Measurements from ENCODE around the gene CDKN2C. TPM values are rescaled to one million over a fixed set of nuclear protein-coding genes. Genes with fewer than 3 reads are reported as not detected.

Gene CDKN2C
- total and polyA plus RNA-seq, 10 of the 15 experiments (the other 5 are each of a cell fraction or from before 2014, with no cell fraction given): 3.3 to 11.7 (median 6.0) TPM

GRCh38 chr1:50978852-50979781 is 9.1 kb downstream of the CDKN2C start:
- H3K4me1 ChIP-seq (ENCODE audit: control insufficient read depth, insufficient read depth, low read length): no peaks in the 10 kb centered on the region
- H3K4me2 ChIP-seq (ENCODE audit: control insufficient read depth, insufficient read depth): peak overlapping the region; percentile 72
- intact Hi-C loops (cut with micrococcal nuclease; ENCODE audit: unreplicated experiment) (no loop called here), in situ Hi-C loops (cut with MboI) (no loop called here)
- FAIRE-seq: no peak
- peak overlapping the region; percentile 96 for H3K27ac ChIP-seq (ENCODE audit: control insufficient read depth, insufficient read depth)
- 14% methylated on average over 10 of the region's 10 CpGs for WGBS (ENCODE audit: insufficient coverage, insufficient replicate concordance, low lambda C conversion rate, missing lambda C conversion rate)
- peaks cover 0 to 3% of the 10 kb centered on the region in 2 experiments; a peak in 1 of 4 replicates for H3K36me3 ChIP-seq (ENCODE audit: control insufficient read depth in 2 of 2, insufficient read depth in 2 of 2, low read length in 1 of 2)
- CTCF ChIA-PET: no interaction called here
- peaks cover 0 to 4% of the 10 kb centered on the region in 2 experiments; a peak in 2 of 4 replicates for H3K27me3 ChIP-seq (replicated peaks in 1 of 2; ENCODE audit: control insufficient read depth in 2 of 2, insufficient read depth in 2 of 2, low read length in 1 of 2)
- peak overlapping the region; percentile 94 for H3K9ac ChIP-seq (ENCODE audit: control insufficient read depth, insufficient read depth, low read length)
- RAD21 ChIA-PET (ENCODE audit: unreplicated experiment): no interaction called here
- no peak for ATAC-seq
- peak overlapping the region; percentile 61 for H2AFZ ChIP-seq (ENCODE audit: control insufficient read depth, low read depth, low read length)
- H3K4me3 ChIP-seq: peak overlapping the region; percentile 97
- H4K20me1 ChIP-seq (ENCODE audit: control insufficient read depth, insufficient read depth): no peaks in the 10 kb centered on the region
- peaks cover 72% of the 10 kb centered on the region for H3K79me2 ChIP-seq (ENCODE audit: control insufficient read depth, insufficient read depth, low read length)
- DNase-seq (ENCODE audit: low read depth, low spot score): no peak
- TF ChIP-seq YY1 (IDR thresholded peaks at IDR 0.05; ENCODE audit: low read depth, low read length) (peak; percentile 80), MAX (IDR thresholded peaks at IDR 0.05; ENCODE audit: low read depth, low read length) (no peak), TAF1 (IDR thresholded peaks at IDR 0.05; ENCODE audit: borderline replicate concordance, low read depth, low read length) (peak; percentile 45; the same call in 1 of the 2 replicates), SKIL (IDR thresholded peaks at IDR 0.05; ENCODE audit: low read depth, poor library complexity, severe bottlenecking) (no peak)
- BruUV-seq (replicated peaks): no TSS peak
- no peaks in the 10 kb centered on the region for H3K9me3 ChIP-seq (replicated peaks; ENCODE audit: control insufficient read depth, insufficient read depth, low read length)
- SMC1A ChIA-PET (ENCODE audit: uncharacterized antibody, unreplicated experiment): interaction anchor here (1.3 kb wide), 1 partner anchor 9 kb away, joined by 3 read pairs; the partner anchor contains the start of gene CDKN2C
- POLR2A ChIA-PET: interaction anchor here (0.6 kb wide), 1 partner anchor 536 kb away, joined by 3 read pairs; no protein-coding TSS in a partner anchor
